Activated CD8-positive, alpha-beta memory T cell treated with anti-CD3 and anti-CD28 coated beads for 48 hours (primary cell): ENCODE measurements around the gene MZT2A.
"Not testable (repeated sequence)": the region's sequence is repeated elsewhere in the genome, so short reads cannot be mapped to it uniquely, and the experiment has no call there.

ENCODE experiments used
- DNase-seq, 3 experiments: peaks; one replicate each; pipeline ENCODE4 v3.0.0-alpha.2; 2020; ENCODE audit warnings: low read depth in 2 of 3, low spot score in 2 of 3

Gene MZT2A

GRCh38 chr2:131520526-131520925, 28.3 kb upstream of the MZT2A start:
- DNase-seq: no peak

GRCh38 chr2:131519871-131520470, 27.8 kb upstream of the MZT2A start:
- DNase-seq: not testable (repeated sequence)

- no peak for DNase-seq
These were observed 27.3 kb upstream of the MZT2A start for GRCh38 chr2:131519466-131519865.

- not testable (repeated sequence) for DNase-seq
These were observed 26.3 kb upstream of the MZT2A start for GRCh38 chr2:131518531-131518930.

- DNase-seq: not testable (repeated sequence)
These were observed 25.7 kb upstream of the MZT2A start for GRCh38 chr2:131517856-131518255.

GRCh38 chr2:131517106-131517831, 25.1 kb upstream of the MZT2A start:
- DNase-seq: no peak

GRCh38 chr2:131516621-131517020, 24.4 kb upstream of the MZT2A start:
- not testable (repeated sequence) for DNase-seq

GRCh38 chr2:131516011-131516410, 23.8 kb upstream of the MZT2A start:
- DNase-seq: no peak

- DNase-seq: not testable (repeated sequence)
These were observed 23.0 kb upstream of the MZT2A start for GRCh38 chr2:131515235-131515634.

GRCh38 chr2:131514408-131515166, 22.4 kb upstream of the MZT2A start:
- DNase-seq: not testable (repeated sequence)

GRCh38 chr2:131511969-131512870, 20.0 kb upstream of the MZT2A start:
- DNase-seq: not testable (repeated sequence)

GRCh38 chr2:131511291-131511968, 19.2 kb upstream of the MZT2A start:
- not testable (repeated sequence) for DNase-seq

- DNase-seq: no peak
These were observed 17.4 kb upstream of the MZT2A start for GRCh38 chr2:131509615-131510014.

GRCh38 chr2:131504082-131504750, 12.0 kb upstream of the MZT2A start:
- DNase-seq: not testable (repeated sequence)

- DNase-seq: not testable (repeated sequence)
These were observed 11.4 kb upstream of the MZT2A start for GRCh38 chr2:131503587-131503986.

GRCh38 chr2:131498321-131498973, 6.2 kb upstream of the MZT2A start:
- DNase-seq: not testable (repeated sequence)

GRCh38 chr2:131495506-131495905, 3.3 kb upstream of the MZT2A start:
- not testable (repeated sequence) for DNase-seq

- DNase-seq: no peak
These were observed 1.2 kb upstream of the MZT2A start for GRCh38 chr2:131493199-131493968.
